Panc1 (cell line): ENCODE measurements around the gene TPRG1. TPM values are rescaled to one million over a fixed set of nuclear protein-coding genes. Genes with fewer than 3 reads are reported as not detected.

Experiments
- ATAC-seq: fragments of 200-7000 bp; cut with Tn5 transposase; 2 replicates; pipeline ENCODE4 v1.9.1; 2020; ENCODE audit warnings: mild to moderate bottlenecking, moderate library complexity
- BruUV-seq: library from RNA; stranded (reverse); fragments of 400-500 nt; replicated peaks from 2 replicates; lab custom pipeline; 2021; lab: Mats Ljungman, UMichigan
- CTCF ChIA-PET: fragments of 300-600 bp; sonication (Branson Sonifier 250); formaldehyde crosslinking; loops from one replicate; lab custom pipeline; 2022; ENCODE audit warnings: antibody characterized with exemption; lab: Charles Lee
- POLR2A ChIA-PET: fragments of 300-600 bp; sonication (Branson Sonifier 250); formaldehyde crosslinking; loops from one replicate; lab custom pipeline; 2022; ENCODE audit warnings: antibody characterized with exemption; lab: Charles Lee
- DNase-seq: peaks from one replicate; pipeline ENCODE4 v3.0.0-alpha.2; 2010; ENCODE audit warnings: low read depth, low spot score
- H3K27ac ChIP-seq: 2 replicates; pipeline ENCODE4 v1.5.1; 2011; ENCODE audit warnings: mild to moderate bottlenecking, low read length, inconsistent platforms
- H3K27me3 ChIP-seq: fragments of 200-500 bp; sonication (Bioruptor generic); 2 replicates; pipeline ENCODE4 v1.6.0; 2014; ENCODE audit warnings: low read length, inconsistent platforms; ENCODE audit not compliant: control insufficient read depth, insufficient read depth
- H3K36me3 ChIP-seq: fragments of 200-500 bp; sonication (Bioruptor generic); 2 replicates; pipeline ENCODE4 v1.5.1; 2014; ENCODE audit warnings: inconsistent platforms, mild to moderate bottlenecking, low read length, moderate library complexity; ENCODE audit not compliant: control insufficient read depth, insufficient read depth
- H3K4me1 ChIP-seq: 2 replicates; pipeline ENCODE4 v1.5.1; 2011; ENCODE audit warnings: inconsistent platforms, mild to moderate bottlenecking, low read length, moderate library complexity; ENCODE audit not compliant: control insufficient read depth, insufficient read depth
- H3K4me3 ChIP-seq, 2 experiments: 2 replicates each; pipeline ENCODE4 v1.5.1; 2011 to 2012; ENCODE audit warnings: low read depth in 2 of 2, low read length in 2 of 2, mild to moderate bottlenecking in 2 of 2, inconsistent platforms in 1 of 2, moderate library complexity in 1 of 2
- H3K9me3 ChIP-seq: fragments of 200-500 bp; sonication (Bioruptor generic); 2 replicates; pipeline ENCODE4 v1.5.1; 2014; ENCODE audit warnings: low read depth, mild to moderate bottlenecking, inconsistent platforms, low read length, moderate library complexity; ENCODE audit not compliant: control insufficient read depth, insufficient read depth
- CTCF ChIP-seq: fragments of 450-650 bp; IDR thresholded peaks from 2 replicates; pipeline ENCODE4 v1.5.1; 2017; ENCODE audit warnings: mild to moderate bottlenecking
- POLR2AphosphoS5 ChIP-seq: IDR thresholded peaks from 2 replicates; pipeline ENCODE4 v1.6.1; 2012; ENCODE audit warnings: mild to moderate bottlenecking, low read depth, low read length, moderate library complexity
- SIN3A ChIP-seq: IDR thresholded peaks from 2 replicates; pipeline ENCODE4 v1.6.1; 2012; ENCODE audit warnings: low read depth, mild to moderate bottlenecking, low read length, moderate library complexity, borderline replicate concordance; ENCODE audit not compliant: insufficient read depth
- TCF7L2 ChIP-seq: IDR thresholded peaks from 2 replicates; pipeline ENCODE4 v1.6.1; 2011; ENCODE audit warnings: mild to moderate bottlenecking, low read depth, low read length, inconsistent platforms
- in situ Hi-C: cut with HindIII; loops from 2 replicates; pipeline ENCODE4 v1.10.0; 2016; ENCODE audit warnings: low sequenced_read_pairs, low pct_unique_long_range_greater_than_20kb
- intact Hi-C: fragments of 100-400 bp; cut with micrococcal nuclease; formaldehyde crosslinking; loops from one replicate; pipeline ENCODE4 v1.10.0; 2022; ENCODE audit not compliant: unreplicated experiment
- total RNA-seq: library from RNA; stranded (reverse); gene quantifications from one replicate; pipeline ENCODE4 v1.2.1, GENCODE V29; 2021; ENCODE audit not compliant: unreplicated experiment
- TF ChIP-seq, protein P1 (sequence below), 2 experiments: IDR thresholded peaks; 2 replicates each; pipeline ENCODE4 v1.6.1; 2011 to 2012; ENCODE audit warnings: low read depth in 2 of 2, control low read depth in 1 of 2, low read length in 1 of 2, mild to moderate bottlenecking in 1 of 2, moderate library complexity in 1 of 2; ENCODE audit not compliant: insufficient read depth in 1 of 2

TPRG1 gene
- total RNA-seq, 1 experiment from 2014 or later = not detected

GRCh38 chr3:189369636-189370035 is 197.9 kb downstream of the TPRG1 start:
- ATAC-seq (no peak), DNase-seq (no peak)
- intact Hi-C loops (no loop called here), in situ Hi-C loops (no loop called here)
- Histone ChIP-seq H3K4me3 (no peak overlapping the region), H3K9me3 (no peaks in the 10 kb centered on the region), H3K27me3 (no peaks in the 10 kb centered on the region), H3K36me3 (no peaks in the 10 kb centered on the region), H3K4me1 (no peaks in the 10 kb centered on the region), H3K27ac (no peak overlapping the region)
- POLR2A ChIA-PET = no interaction called here
- no TSS peak for BruUV-seq
- CTCF ChIA-PET = no interaction called here
- TF ChIP-seq CTCF (no peak), SIN3A (no peak), TCF7L2 (no peak), POLR2AphosphoS5 (no peak)
- TF ChIP-seq, protein P1, sequence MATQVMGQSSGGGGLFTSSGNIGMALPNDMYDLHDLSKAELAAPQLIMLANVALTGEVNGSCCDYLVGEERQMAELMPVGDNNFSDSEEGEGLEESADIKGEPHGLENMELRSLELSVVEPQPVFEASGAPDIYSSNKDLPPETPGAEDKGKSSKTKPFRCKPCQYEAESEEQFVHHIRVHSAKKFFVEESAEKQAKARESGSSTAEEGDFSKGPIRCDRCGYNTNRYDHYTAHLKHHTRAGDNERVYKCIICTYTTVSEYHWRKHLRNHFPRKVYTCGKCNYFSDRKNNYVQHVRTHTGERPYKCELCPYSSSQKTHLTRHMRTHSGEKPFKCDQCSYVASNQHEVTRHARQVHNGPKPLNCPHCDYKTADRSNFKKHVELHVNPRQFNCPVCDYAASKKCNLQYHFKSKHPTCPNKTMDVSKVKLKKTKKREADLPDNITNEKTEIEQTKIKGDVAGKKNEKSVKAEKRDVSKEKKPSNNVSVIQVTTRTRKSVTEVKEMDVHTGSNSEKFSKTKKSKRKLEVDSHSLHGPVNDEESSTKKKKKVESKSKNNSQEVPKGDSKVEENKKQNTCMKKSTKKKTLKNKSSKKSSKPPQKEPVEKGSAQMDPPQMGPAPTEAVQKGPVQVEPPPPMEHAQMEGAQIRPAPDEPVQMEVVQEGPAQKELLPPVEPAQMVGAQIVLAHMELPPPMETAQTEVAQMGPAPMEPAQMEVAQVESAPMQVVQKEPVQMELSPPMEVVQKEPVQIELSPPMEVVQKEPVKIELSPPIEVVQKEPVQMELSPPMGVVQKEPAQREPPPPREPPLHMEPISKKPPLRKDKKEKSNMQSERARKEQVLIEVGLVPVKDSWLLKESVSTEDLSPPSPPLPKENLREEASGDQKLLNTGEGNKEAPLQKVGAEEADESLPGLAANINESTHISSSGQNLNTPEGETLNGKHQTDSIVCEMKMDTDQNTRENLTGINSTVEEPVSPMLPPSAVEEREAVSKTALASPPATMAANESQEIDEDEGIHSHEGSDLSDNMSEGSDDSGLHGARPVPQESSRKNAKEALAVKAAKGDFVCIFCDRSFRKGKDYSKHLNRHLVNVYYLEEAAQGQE (IDR thresholded peaks at IDR 0.05; ENCODE audit: insufficient read depth in 1 of 2, low read depth in 2 of 2, low read length in 1 of 2) = no peak

- intact Hi-C loops (no loop called here), in situ Hi-C loops (no loop called here)
- DNase-seq (no peak), ATAC-seq (no peak)
- no peak for TF ChIP-seq CTCF
- peak; percentile 74 for TF ChIP-seq TCF7L2
- POLR2A ChIA-PET = no interaction called here
- H3K4me3 ChIP-seq = no peak overlapping the region
- BruUV-seq = no TSS peak
- H3K27ac ChIP-seq = no peak overlapping the region
- H3K4me1 ChIP-seq = no peaks in the 10 kb centered on the region
- no peaks in the 10 kb centered on the region; the same call in 1 of the 2 replicates for H3K9me3 ChIP-seq
- H3K36me3 ChIP-seq = no peaks in the 10 kb centered on the region
- H3K27me3 ChIP-seq = no peaks in the 10 kb centered on the region
- CTCF ChIA-PET = no interaction called here
These were observed 200.5 kb downstream of the TPRG1 start for GRCh38 chr3:189372243-189372642.
